GM18508 (cell line): ENCODE data around the gene RTP4.

Experiments used
- ATAC-seq: cut with Tn5 transposase; IDR thresholded peaks from one replicate; pipeline ENCODE4 v1.9.1; 2021; ENCODE audit warnings: moderate number of reproducible peaks; ENCODE audit not compliant: insufficient read depth, unreplicated experiment

The RTP4 gene

DNA sequence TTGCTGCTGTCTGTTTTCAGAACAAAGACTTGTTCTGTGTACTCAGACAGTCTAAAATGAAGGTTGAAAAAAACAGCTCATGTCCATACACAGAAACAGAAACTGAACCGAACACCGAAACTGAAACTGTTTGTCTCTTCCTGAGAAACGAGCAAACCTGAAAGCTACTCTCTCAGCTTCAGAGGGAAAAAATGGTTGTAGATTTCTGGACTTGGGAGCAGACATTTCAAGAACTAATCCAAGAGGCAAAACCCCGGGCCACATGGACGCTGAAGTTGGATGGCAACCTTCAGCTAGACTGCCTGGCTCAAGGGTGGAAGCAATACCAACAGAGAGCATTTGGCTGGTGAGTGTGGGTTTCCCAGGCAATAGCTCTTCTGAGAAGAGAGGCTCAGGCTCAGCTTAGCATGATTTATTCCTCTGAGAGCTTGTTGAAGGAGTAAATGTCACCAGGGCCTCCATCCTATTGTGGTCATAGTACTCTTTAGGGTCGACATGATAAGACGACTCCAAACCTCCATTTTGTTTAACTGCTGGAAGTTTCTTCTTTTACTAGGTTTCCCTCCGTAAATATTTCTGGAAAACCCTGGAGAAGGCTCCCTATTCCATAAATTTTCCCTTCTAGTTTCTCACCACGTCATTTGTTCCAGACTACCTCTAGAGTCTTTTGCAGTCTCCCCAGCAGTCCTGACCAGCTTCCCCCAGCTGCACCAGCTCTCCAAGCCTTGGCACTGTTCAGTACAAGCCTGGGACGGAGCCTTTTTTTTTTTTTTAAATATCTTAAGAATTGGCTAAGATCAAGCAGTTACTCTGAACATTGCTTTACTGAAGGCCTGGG is at the start of gene RTP4:
TSS of gene RTP4 (plus strand) at position 135 of the 838 bp plus-strand sequence. CDS start at position 192, 57 bp downstream.
- peak; percentile 94 for ATAC-seq

GRCh38 chr3:187318819-187319616 is 49.2 kb upstream of the RTP4 start:
- no peak for ATAC-seq

GRCh38 chr3:187319699-187320302 is 48.4 kb upstream of the RTP4 start:
- no peak for ATAC-seq

GRCh38 chr3:187321766-187322165 is 46.4 kb upstream of the RTP4 start:
- ATAC-seq: no peak

GRCh38 chr3:187322291-187322690 is 45.9 kb upstream of the RTP4 start:
- ATAC-seq: no peak

GRCh38 chr3:187323091-187323490 is 45.1 kb upstream of the RTP4 start:
- ATAC-seq: no peak

DNA sequence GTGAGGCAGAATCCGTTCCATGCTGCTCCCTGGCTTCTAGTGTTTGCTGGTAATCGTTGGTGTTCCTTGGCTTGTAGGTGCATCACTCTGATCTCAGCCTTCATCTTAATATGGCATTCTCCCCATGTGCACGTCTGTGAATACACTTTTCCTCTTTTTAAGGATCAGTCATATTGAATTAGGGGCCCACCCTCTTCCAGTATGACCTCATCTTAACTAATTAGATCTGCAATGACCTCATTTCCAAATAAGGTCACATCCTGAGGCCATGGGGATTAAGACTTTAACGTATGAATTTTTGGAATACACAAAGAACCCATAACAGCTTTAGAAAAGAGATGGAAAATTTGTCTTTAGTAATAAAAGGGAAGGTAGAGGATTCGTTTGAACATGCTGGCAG is 42.6 kb upstream of the RTP4 start:
- no peak for ATAC-seq

DNA sequence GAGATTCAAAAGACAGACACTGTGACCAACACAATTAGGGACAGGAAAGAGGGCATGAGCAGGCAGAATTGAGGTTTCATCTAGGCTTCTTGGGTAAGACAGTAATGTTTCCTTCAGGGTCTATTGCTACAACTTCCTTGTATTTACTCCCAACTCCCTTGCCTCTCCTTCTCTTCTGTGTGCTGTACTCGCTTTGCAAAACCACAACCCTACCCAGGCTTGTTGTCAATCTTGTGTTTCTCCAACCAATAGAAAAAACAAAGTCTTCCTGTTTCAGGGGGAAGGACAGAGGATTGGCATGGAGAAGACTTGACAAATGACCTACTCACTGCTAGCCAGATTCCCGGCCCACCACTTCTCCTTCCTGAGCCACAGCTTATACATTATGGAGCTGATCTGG is 40.3 kb upstream of the RTP4 start:
- no peak for ATAC-seq

DNA sequence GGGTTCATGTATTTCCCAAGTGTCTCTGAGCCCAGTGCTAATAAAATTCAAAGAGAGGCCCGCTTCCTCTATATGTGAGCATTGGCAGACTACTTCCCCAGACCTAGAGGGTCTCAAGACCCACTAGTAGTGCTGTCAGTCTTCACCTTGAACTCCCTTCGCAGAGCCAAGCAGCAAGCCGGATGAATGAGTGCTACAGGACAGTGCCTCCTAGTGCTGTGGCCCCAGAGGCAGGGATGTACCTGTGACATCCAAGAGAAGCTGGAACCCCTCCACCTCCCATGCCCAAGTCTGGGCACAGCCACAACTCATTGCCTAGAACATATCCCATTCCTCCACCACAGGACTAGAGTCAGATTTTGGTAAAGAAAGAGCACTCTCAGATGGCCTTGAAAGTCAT is 39.5 kb upstream of the RTP4 start:
- no peak for ATAC-seq

DNA sequence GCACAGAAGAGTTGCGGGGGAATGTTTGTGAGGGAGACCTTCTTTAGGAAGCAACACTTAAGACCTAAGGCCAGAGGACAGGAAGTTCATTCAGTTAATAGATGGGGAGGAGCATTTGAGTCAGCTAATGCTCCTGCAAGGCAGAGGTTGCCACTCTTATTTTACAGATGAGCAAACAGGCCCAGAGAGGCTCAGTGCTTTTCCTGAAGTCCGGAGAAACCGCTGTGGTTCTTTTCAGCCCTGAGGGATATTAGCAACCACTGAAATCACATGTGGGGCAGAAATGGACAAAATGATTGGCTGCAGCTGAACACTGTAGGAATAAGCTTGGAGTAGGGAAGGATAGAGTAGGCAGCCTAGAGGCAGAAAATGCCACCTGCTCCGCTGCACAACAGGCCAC is 33.3 kb upstream of the RTP4 start:
- no peak for ATAC-seq

- no peak for ATAC-seq
These were observed 31.9 kb upstream of the RTP4 start for GRCh38 chr3:187336322-187336721.

DNA sequence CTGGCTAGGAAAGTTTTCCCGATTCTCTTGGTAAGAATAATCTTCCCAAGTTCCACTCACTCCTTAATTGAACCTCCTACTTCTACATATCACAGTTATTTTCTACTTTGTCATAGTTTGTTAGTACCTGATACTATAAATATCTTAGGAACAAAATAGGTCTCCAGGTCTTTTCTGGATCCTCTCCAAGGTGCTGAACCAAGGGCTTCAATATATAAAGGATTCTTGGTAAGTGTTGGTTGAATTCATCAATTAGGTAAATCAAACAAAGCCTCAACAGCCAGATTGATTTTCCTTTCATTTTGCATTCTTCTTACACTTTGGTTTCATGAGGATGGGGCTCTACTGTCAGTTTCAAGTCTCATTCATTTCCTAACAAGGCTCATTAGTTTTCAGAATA is 27.6 kb upstream of the RTP4 start:
- no peak for ATAC-seq

- ATAC-seq: no peak
These were observed 25.9 kb upstream of the RTP4 start for GRCh38 chr3:187342255-187342654.

DNA sequence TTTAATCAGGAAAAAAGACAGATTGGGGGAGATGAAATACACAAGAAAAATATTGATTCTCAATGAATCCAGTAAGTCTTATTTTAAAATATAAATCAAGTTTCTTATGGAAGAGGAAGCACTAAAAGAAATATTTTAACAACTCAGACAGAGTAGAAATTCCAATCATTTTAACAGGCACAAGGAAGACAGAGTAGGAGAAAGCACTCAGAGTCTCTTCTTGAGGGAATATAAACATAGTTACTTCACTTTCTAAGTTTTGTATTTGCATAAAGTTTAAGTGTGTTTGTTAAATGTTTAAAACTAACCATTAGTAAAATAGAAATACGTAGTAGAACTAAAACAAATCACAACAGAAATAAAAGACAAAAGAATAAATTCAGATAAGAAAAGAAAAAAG is 24.5 kb upstream of the RTP4 start:
- ATAC-seq: no peak

- no peak for ATAC-seq
These were observed 15.3 kb upstream of the RTP4 start for GRCh38 chr3:187352581-187353575.

- no peak for ATAC-seq
These were observed 10.1 kb upstream of the RTP4 start for GRCh38 chr3:187358068-187358467.

GRCh38 chr3:187359798-187360486 is 8.2 kb upstream of the RTP4 start:
- ATAC-seq: no peak

- no peak for ATAC-seq
These were observed 7.6 kb upstream of the RTP4 start for GRCh38 chr3:187360596-187360995.

- ATAC-seq: no peak
These were observed 6.3 kb upstream of the RTP4 start for GRCh38 chr3:187361835-187362234.
